ENCODE results near the gene SLC4A3.
"Not testable (repeated sequence)": the region's sequence is repeated elsewhere in the genome, so short reads cannot be mapped to it uniquely, and the experiment has no call there.

The SLC4A3 gene

GRCh38 chr2:219681694-219682300, 54.4 kb downstream of the SLC4A3 start:
- DNase-seq: no peak

- not testable (repeated sequence) for DNase-seq
These were observed 56.0 kb downstream of the SLC4A3 start for GRCh38 chr2:219683474-219683873.

- DNase-seq: peak; percentile 76
These were observed 57.6 kb downstream of the SLC4A3 start for GRCh38 chr2:219684721-219685689.

- DNase-seq: no peak
These were observed 59.8 kb downstream of the SLC4A3 start for GRCh38 chr2:219687272-219687671.

- DNase-seq: no peak
These were observed 60.6 kb downstream of the SLC4A3 start for GRCh38 chr2:219687882-219688559.

GRCh38 chr2:219688560-219689445, 61.4 kb downstream of the SLC4A3 start:
- no peak for DNase-seq

- no peak for DNase-seq
These were observed 62.5 kb downstream of the SLC4A3 start for GRCh38 chr2:219689676-219690628.

- no peak for DNase-seq
These were observed 64.1 kb downstream of the SLC4A3 start for GRCh38 chr2:219691571-219691970.

Data from DMS79 (cell line).